HG03521 (cell line): Measurements from ENCODE around the gene LRRC26.

Source experiments
- ATAC-seq: cut with Tn5 transposase; IDR thresholded peaks from one replicate; pipeline ENCODE4 v1.9.1; 2021; ENCODE audit warnings: mild to moderate bottlenecking, moderate library complexity; ENCODE audit not compliant: unreplicated experiment

Gene LRRC26

GRCh38 chr9:137168904-137169856, 671 bp downstream of the LRRC26 start:
- ATAC-seq: no peak

DNA sequence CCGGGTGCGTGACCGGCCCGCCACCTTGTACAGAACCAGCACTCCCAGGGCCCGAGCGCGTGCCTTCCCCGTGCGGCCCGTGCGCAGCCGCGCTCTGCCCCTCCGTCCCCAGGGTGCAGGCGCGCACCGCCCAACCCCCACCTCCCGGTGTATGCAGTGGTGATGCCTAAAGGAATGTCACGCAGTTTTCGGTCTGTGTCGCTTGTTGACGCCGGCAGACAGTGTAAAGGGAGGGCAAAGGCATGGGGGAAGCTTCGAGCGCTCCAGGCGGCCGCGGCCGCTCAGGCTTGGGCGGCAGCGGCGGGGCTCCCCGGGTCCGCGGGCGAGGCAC, 1.3 kb downstream of the LRRC26 start:
- no peak for ATAC-seq

DNA sequence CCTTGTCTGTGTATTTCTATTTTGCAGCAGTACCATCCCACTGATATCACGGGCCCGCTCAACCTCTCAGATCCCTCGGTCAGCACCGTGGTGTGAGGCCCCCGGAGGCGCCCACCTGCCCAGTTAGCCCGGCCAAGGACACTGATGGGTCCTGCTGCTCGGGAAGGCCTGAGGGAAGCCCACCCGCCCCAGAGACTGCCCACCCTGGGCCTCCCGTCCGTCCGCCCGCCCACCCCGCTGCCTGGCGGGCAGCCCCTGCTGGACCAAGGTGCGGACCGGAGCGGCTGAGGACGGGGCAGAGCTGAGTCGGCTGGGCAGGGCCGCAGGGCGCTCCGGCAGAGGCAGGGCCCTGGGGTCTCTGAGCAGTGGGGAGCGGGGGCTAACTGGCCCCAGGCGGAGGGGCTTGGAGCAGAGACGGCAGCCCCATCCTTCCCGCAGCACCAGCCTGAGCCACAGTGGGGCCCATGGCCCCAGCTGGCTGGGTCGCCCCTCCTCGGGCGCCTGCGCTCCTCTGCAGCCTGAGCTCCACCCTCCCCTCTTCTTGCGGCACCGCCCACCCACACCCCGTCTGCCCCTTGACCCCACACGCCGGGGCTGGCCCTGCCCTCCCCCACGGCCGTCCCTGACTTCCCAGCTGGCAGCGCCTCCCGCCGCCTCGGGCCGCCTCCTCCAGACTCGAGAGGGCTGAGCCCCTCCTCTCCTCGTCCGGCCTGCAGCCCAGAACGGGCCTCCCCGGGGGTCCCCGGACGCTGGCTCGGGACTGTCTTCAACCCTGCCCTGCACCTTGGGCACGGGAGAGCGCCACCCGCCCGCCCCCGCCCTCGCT, 1.9 kb downstream of the LRRC26 start:
- no peak for ATAC-seq

GRCh38 chr9:137167277-137167746, 2.5 kb downstream of the LRRC26 start:
- no peak for ATAC-seq

GRCh38 chr9:137166380-137167229, 3.2 kb downstream of the LRRC26 start:
- ATAC-seq: no peak

- ATAC-seq: no peak
Measured at GRCh38 chr9:137165250-137165836, 4.5 kb downstream of the LRRC26 start.

DNA sequence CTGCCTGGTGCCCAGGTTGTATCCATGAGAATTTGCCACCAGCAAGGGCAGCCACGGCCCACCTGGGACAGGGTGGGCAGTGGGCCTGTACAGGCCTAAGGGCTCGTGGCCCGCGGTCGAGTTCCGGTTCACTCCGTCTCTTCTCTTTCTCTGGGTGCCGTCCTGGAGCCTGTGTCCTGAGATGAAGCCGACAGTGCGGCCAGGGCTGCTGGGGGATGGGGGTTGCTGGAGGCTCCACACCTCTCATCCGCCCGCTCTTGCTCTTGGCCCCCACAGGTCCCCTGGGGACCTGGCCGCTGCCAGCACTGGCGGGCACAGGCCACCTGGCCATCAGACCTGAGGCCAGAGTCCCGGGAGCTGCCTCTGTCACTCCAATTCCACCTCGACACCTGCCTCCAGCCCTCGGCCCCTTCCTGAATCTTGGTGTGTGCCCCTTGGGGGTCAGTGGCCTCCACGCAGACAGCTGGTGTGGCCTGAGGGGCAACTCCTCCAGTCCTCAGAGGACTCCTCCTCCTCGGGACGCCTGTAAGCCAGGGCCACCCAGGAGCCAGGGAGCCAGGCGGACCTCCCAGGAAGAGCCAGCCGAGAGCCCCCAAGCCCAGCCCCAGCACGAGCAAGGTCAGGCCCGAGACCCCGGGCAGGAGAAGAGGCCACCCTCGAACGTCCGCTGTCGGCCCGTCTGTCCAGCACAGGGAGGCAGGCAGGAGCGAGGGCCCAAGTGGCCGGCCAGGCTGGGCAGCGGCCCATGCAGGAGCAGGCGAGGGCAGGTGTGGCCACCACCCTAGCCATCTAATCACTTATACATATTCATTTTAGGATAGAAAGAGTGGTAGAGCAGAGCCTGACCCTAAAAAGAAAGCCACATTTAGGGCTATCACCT, 5.2 kb downstream of the LRRC26 start:
- no peak for ATAC-seq

- no peak for ATAC-seq
Measured at GRCh38 chr9:137163805-137164204, 6.0 kb downstream of the LRRC26 start.

- no peak for ATAC-seq
Measured at GRCh38 chr9:137163365-137163715, 6.5 kb downstream of the LRRC26 start.

GRCh38 chr9:137162505-137163364, 7.1 kb downstream of the LRRC26 start:
- no peak for ATAC-seq

DNA sequence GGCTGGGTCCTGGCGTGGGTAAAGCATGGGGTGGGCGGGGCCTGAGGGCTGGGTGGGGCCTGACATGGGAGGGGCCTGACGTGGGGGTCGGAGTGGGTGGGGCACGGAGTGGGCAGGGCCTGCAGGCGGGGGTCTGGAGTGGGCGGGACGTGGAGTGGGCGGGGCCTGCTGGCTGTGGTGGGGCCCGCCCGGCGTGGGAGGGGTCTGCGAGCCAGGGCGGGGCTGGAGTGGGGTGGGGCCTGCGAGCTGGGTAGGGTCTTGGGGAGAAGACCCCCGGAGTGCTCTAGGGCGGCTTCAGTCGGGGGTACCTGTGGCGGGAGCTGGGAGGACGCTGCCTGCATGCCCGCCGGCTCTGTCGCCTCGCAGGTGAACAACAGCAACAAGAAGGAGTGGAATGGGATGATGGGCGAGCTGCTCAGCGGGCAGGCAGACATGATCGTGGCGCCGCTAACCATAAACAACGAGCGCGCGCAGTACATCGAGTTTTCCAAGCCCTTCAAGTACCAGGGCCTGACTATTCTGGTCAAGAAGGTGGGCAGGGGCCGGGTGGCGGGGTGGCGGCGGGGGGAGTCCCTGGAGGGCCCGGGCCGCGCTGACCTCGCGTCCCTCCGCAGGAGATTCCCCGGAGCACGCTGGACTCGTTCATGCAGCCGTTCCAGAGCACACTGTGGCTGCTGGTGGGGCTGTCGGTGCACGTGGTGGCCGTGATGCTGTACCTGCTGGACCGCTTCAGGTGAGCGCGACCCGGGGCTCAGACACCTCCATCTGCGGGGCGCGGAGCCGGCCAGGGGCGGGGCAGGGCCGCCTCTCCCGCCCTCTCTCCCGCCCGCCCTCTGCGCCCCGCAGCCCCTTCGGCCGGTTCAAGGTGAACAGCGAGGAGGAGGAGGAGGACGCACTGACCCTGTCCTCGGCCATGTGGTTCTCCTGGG, 8.0 kb downstream of the LRRC26 start:
- no peak for ATAC-seq

DNA sequence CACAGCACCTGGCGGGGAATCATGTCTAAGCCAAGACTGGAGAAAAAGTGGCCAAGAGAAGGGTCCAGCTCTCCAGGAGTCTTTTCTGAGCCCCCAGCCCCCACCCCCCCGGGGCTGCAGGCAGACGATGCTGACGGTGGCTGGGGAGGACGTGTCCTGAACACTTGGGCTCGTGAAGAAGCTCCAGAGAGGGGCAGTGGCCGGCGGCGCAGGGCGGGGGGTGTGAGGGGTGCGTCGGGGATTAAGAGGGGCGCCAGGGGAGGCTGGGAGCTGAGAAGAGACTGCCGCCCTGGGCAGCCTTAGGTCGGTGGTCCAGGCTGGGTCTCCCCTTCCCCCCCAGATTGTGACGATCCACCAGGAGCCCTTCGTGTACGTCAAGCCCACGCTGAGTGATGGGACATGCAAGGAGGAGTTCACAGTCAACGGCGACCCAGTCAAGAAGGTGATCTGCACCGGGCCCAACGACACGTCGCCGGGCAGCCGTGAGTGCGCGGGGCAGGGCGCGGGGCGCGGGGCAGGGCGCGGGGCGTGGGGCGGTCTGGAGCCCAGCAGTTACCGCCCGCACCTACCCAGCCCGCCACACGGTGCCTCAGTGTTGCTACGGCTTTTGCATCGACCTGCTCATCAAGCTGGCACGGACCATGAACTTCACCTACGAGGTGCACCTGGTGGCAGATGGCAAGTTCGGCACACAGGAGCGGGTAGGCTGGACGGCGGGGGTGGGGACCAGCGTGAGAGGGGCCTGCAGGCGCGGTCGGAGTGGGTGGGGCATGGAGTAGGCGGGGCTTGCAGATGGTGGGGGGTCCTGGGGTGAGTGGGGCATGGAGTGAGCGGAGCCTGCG, 8.9 kb downstream of the LRRC26 start:
- ATAC-seq: no peak

- ATAC-seq: no peak
Measured at GRCh38 chr9:137160054-137160425, 9.8 kb downstream of the LRRC26 start.

DNA sequence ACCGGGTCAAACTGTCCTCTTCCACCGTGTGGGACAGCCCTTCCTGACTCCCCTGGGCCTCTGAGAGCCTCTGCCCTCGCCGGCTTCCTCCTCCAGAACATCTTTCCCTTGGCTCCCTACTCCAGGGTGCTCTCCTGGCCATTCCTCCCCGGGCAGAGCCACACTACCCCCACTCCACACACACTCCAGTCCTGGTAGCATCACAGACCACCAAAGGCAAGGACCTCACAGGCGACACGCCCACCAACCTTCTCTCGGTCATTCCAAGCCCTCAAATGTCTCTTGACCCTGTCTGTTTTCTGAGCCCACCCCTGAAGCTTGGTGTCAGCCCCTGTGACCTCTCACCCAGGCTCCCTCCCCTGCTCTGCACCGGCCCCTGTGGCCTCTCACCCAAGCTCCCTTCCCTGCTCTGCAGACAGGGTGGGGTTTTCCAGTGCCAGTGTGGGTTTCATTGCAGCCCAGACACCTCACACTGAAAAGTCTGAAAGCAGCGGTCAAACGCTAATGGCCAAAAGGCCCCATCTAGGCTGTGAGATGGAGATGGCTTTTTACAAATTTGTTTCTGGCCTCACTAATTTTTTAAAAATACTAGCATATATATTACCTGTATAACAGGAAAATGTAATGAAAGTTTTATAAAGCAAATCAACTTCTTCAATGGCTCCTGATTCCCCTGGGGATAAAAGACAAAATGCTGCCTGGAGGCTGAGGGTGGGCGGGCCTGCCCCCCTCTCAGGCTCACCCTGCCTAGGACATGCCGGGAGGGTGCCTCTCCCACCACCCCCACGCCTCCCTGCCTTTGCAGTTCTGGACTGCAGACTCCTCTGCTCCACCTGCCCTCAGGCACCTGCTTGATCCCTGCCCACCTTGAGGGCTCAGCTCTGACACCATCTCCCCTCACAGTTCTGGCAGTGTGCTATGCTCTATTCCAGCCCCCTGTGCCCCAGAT, 10.5 kb downstream of the LRRC26 start:
- no peak for ATAC-seq

DNA sequence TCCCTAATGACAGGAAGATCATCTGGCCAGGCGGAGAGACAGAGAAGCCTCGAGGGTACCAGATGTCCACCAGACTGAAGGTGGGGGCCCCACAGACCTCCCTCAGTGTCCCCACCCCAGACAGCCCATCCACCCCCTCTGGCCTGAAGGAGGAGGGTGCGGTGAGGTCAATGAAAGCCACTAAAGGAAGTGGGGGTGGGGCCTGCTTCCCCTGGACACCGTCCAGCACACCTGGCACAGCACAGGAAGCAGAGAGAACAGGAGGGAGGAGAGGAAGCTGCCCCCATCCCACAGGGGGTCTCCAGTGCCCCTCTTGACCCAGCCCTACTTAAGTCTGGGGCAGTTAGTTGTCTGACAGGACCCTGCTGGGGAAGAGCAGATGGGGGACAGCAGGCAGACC, 11.2 kb downstream of the LRRC26 start:
- no peak for ATAC-seq
